Measurements from ENCODE around the gene RPUSD3.

Gene RPUSD3

GRCh38 chr3:9828801-9829755 lies 14.7 kb downstream of the RPUSD3 start:
- no peak for DNase-seq

DNA sequence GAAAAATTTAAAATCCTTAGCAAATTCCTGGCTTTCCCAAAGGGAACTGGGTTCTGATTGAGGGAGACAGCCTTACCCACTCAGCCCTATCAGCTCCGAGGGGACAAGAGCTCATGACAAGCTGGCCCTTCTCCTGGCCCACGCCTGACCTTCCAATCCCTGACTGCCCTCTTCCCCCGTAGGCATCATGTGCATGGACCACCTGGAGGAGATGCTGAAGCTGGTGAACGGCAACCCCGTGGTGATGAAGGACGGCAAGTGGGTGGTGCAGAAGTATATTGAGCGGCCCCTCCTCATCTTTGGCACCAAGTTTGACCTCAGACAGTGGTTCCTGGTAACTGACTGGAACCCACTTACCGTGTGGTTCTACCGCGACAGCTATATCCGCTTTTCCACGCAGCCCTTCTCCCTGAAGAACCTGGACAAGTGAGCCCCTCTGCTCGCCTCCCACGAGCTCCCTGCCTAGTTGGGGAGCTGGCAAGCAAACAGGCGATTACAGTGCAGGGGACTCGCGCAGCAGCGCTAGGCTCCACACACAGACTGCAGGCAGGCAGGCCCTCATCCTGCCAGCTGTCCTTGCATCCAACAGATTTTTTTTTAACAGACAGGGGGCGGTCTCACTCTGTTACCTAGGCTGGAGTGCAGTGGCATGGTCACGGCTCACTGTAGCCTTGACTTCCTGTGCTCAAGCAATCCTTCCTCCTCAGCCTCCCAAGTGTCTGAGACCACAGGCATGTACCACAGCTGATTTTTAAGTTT lies 16.8 kb downstream of the RPUSD3 start:
- DNase-seq: peak; percentile 14

DNA sequence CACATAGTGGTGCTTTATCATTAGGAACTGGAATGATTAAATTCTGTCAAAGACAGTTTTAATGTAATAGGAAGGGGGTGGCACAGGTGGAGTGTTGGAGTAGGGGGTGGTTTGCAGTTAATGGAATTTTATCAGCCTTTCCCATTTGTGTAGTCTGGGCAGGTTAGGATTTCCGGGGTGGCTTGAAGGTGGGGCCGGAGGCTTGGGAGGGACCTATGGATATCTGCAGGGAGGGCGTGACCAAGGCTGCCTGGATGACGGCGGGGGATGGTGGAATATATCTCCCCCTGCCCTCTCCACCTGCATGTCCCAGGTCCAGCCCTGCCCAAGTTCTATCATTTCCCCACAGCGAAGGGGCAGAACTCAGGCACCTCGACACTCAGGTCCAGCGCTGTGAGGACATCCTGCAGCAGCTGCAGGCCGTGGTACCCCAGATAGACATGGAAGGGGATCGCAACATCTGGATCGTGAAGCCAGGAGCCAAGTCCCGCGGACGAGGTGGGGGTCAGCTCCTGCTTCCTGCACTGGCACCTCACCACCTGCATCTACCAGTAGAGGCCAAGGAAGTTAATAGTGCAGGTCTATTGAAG lies 18.3 kb downstream of the RPUSD3 start:
- no peak for DNase-seq

DNA sequence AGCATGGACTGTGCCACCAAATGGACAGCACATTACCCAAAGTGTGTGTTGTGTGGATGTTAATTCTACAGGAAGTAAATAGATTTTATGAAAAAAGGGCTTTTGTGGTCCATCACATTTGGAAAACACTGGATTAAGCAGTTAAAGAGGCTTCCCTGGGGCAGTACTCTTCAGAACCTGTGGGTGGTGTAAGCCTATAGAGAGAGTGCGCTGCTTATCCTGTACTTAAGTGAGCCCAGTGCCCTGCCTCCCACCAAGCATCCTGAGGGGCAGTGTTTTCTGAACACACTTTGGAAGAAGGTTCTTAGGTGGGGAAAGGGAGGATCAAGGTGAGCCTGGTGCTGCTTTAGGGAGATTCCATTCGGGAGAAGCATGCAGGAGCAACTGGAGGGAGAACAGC lies 22.9 kb downstream of the RPUSD3 start:
- no peak for DNase-seq

DNA sequence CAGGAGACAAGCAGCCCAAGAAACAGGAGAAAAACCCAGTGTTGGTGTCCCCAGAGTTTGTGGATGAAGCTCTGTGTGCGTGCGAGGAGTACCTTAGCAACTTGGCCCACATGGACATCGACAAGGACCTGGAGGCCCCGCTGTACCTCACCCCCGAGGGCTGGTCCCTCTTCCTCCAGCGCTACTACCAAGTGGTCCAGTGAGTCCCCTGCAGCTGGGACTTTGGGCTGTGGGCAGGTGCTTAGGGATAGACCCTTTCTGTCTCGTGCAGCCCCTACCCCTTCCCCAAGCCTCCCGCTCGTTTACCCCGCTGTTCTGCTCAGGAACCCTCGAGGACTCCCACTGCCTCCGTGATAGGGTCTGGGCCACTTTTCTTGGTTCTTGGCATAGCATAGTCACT lies 23.3 kb downstream of the RPUSD3 start:
- no peak for DNase-seq

- DNase-seq: no peak
Observed at GRCh38 chr3:9818666-9819335, 25.0 kb downstream of the RPUSD3 start.

DNA sequence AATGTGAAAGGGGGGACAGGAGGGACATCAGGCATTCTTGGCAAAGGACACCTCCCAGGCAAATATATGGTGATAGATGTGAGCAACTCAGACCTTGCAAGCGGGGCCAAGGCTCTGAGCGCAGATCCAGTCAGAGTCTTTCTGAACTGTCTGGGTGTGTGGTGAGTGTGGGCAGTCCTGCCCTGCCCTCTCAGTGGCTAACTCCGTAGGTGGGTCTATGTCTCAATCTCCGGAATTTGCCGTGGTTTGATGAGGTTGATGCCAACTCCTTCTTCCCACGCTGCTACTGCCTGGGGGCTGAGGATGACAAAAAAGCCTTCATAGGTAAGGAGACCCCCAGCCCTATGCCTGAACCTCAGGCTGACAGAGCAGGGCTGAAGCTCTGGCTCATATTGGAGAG lies 26.4 kb downstream of the RPUSD3 start:
- no peak for DNase-seq

GRCh38 chr3:9815986-9816385 lies 27.8 kb downstream of the RPUSD3 start:
- no peak for DNase-seq

DNA sequence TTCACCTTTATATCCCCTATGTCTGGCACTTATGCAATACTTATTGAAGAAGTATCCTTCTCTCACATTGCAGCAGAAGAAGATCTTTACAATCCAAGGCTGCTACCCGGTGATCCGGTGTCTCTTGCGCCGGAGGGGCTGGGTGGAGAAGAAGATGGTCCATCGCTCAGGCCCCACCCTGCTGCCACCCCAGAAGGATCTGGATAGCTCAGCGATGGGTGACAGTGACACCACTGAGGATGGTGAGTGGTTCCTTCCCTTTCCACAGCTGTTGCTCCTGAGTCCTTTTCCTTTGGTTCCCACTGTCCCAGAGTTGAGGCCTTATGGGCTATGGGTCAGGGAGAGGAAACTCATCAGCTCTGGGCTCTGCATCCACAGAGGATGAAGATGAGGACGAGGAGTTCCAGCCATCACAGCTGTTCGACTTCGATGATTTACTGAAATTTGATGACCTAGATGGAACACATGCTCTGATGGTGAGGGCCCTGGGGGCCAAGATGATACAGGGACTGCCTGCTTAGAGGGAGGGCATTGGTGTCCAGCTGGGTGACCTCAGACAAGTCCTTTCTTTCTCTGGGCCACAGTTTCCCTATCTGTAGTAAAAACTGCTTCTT lies 30.8 kb downstream of the RPUSD3 start:
- DNase-seq: no peak

GRCh38 chr3:9810846-9811245 lies 33.0 kb downstream of the RPUSD3 start:
- no peak for DNase-seq

GRCh38 chr3:9810433-9810770 lies 33.4 kb downstream of the RPUSD3 start:
- peak; percentile 74 for DNase-seq

DNA sequence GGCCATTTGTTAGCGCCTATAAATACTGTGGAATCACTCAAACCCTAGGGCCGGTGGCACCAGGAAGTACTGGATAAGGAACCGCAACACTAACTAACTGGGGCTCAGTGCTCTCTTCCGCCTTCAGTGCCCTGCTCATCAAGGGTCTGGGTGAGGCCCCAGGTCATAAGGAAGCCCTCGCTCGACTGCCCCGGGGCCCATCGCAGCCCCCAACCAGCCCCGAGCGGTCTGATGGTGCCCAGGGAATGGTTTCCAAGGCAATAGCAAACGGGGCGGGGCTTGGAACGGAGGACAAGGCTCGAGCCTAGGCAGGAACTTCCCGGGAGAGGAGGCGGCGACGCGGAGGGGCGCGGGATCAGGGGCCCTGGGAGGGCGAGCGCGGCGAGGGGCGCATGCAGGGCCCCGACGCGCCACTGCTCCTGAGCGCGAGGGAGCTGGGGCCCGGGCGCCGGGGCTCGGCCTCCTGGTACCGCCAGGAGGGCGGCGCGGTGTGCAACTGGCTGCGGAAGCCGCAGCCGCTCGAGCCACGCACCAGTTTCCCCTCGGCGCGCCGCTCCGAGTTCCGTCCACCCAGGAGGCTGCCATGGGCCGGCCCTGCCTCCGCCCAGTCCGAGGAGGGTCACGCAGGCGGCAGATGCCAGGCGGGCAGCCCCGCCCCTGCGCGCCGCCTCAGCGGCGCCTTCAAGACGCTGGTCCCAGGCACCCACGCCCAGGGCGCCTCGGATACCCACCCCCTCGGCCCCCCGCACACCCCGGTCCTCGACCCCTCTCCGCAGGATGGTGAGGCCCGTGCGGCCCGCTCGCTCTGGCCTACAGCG lies 34.0 kb downstream of the RPUSD3 start, which contains the start of gene TTLL3:
TSS of gene TTLL3 (plus strand) at position 648 of the 818 bp plus-strand sequence. CDS start 400 bp downstream, outside the sequence.
- peak; percentile 83 for DNase-seq

- peak; percentile 13 for DNase-seq
Observed at GRCh38 chr3:9809239-9809614, 34.6 kb downstream of the RPUSD3 start.

DNA sequence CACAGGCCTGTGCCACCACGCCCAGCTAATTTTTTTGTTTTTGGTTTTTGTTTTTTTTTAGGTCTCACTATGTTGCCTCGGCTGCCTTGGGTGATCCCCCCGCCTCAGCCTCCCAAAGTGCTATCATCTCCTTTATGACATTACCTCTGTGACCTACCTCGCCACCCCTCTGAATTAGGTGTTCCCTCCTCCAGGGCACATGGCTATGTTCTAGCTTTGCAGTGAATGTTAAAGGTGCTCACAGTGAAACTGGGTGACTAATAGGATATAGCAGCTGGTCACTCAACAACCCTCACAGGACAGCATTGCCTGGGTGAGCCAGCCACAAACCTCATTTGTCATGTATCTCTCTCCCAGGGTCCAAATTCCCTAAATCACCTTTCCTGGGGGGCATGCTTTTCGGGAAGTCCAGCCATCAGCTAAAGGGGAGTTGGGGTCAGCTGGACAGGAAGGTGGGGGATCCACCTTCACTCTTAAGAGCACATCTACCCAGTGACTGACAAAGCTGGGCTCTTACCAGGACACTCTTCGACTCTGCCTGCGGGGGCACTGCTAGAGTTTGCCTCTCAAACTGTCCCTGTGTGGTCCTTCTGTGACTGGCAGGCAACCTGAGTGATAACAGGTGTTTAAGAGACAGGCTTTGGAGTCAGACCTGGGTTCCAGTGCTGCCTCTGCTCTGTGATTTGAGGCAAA lies 35.3 kb downstream of the RPUSD3 start:
- DNase-seq: no peak

- no peak for DNase-seq
Observed at GRCh38 chr3:9807981-9808344, 35.8 kb downstream of the RPUSD3 start.

DNA sequence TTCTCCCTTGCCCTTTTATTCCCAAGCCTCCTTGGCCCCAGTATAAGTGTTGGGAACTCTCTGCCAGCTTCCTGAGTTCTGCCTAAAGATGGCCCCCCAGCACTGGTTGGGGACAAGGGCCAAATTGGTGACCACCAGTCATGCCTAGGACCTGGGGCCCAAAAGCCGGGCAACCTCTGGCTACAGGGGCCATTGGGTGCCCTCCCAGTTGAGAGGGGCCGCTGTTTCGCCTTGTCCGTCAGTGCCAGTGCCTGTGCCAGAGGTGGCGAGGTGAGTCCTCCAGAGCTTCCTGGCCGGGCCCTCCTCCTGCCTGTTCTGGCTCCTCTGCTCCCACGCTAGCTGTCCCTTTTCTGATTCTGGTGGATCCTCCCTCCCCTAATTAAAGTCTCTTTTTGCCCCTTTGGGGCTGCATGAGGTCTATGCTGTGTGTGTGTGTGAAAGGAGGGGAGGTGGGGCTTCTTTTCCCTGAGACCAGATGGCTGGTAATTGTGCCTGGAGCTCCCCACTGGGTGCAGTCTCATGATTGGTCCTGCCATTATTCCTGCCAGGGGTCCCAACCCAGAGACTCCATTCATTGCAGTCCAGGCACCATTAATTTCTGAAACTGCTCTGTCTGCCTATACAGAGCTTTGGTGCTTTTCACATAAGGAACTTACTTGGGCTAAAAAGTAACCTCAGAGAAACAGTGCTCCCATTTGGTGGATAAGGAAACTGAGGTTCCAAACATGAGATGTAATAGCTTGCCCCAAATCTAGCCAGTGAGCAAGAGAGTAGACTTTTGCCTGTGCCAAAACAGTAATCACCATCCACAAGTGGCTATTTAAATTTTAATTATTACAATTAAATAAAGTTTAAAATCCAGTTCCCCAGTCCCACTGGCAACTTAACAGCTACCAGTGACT lies 36.9 kb downstream of the RPUSD3 start:
- DNase-seq: no peak

GRCh38 chr3:9806137-9806536 lies 37.7 kb downstream of the RPUSD3 start:
- no peak for DNase-seq

DNA sequence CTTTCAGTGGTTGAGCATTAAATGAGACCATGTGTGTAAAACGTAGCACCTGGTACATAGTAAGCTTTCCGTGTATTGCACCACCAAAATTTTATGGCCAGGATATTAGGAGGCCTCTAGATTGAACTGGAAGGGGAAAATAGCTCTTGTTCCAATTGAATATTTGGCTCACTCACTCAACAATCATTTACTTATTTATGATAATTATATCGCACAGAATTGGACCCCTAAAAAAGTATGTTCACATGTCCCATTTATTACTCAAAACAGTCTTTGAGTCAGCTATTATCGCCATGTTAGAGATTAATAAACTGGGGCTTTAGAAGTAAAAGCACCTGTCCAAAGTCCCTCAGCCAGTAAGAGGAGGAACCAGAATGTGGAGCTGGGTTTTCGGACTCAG lies 38.8 kb downstream of the RPUSD3 start:
- no peak for DNase-seq

- no peak for DNase-seq
Observed at GRCh38 chr3:9803494-9803893, 40.3 kb downstream of the RPUSD3 start.

GRCh38 chr3:9800529-9800928 lies 43.3 kb downstream of the RPUSD3 start:
- DNase-seq: no peak
